ENCODE measurements around the gene ST8SIA6.

GRCh38 chr10:17450024-17450423 lies 4.4 kb downstream of the ST8SIA6 start:
- TF ChIP-seq CTCF (conservative IDR thresholded peaks at IDR 0.05; ENCODE audit: low read length) = no peak
- no peak for TF ChIP-seq EZH2phosphoT487 (IDR thresholded peaks at IDR 0.05; ENCODE audit: borderline replicate concordance)

All from Loucy (cell line).